GM21447 (cell line): ENCODE data around the gene BANF2.

Experiments
- ATAC-seq: cut with Tn5 transposase; IDR thresholded peaks from one replicate; pipeline ENCODE4 v1.9.1; 2021; ENCODE audit not compliant: unreplicated experiment

Gene BANF2

DNA sequence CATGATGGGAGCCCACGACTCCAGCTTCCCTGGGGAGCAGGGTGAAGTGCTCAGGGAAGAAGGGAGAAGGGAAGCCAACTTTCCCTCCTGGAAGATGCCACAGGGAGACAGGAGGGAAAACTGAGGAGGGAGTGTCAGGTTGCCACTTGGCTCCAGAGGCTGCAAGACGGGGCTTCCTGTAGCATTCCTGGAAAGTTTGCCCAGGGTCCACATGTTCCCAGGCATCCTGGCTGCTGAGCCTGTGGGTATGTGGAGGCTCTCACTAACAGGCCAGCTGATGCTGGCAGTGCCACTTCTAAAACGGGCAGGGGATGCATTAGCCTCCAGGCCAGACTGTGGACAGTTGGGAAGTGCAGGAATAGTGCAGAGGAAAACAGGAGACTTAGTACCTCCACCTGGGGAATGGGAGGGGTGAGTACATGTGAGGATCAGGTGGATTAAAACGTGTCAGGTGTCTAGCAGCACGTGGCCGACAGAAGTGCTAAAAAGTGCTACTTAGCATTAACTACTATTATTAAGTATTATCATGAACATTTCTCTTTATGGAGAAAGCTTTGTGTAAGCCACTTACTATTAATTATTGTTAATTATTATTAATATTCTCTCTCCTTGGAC, 33.2 kb downstream of the BANF2 start:
- no peak for ATAC-seq

DNA sequence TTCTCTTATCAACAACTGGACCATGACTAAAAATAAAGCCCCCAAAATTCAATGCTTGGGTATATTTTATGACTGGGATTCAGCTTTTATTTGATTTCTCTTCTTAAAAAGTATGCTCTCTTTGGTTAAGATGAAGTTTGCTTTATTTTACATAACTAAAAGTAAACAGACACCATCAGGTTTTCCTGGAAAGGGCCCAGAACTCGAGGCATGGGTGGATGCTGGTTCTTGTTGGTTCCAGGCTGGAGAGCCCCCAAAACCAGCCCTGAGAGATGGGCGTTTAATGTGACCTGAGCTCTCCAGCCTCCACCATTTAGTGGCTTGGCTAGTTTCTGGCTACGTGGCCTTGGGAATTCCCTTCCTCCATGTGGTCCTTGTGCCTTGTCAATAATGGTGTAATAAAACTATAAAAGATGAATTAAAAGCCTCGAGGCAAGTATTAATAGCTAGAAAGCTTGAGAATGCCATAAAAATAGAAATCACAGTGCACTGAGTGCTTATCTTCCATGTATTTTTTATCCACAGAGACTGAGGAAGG, 34.1 kb downstream of the BANF2 start:
- no peak for ATAC-seq

DNA sequence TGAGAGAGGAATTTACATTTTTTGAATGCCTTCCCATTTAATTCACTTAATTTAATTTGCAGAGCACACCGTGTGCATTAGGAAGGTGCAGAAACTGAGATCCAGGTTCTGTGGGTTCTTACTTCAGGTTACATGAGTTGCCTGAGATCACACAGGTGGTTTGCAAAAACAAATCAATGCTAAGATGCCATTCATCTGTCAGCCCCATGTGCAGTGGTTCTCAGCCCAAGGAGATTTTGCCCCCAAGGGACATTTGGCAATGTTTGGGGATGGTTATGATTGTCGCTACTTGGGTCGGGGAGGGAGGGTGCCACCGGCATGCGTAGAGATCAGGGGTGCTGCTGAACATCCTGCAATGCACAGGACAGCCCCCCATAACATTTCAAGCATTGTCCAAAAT, 34.6 kb downstream of the BANF2 start:
- ATAC-seq = no peak

DNA sequence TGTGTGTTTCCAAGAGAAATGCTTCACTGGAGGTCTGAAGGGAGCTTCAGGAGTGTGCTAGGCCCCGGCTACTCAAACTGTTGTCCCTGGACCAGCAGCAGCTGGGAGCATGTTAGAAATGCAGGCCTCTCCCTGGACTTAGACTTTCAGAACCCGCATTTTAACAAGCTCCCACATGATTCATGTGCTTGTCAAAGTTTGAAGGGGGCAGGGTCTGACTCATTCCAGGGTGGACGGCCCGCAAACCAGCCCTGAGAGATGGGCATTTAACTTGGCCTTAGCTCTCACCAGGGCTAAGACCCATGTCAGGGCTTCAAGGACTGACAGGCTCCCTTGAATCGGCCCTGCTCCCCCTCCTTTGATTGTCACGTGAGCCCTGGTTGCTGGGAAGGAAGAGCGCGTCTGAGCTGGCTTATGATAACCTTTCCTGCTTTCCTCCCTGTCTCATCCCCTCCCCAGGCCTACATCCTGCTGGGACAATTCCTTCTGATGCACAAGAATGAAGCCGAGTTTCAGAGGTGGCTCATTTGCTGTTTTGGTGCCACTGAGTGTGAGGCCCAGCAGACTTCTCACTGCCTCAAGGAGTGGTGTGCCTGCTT, 35.5 kb downstream of the BANF2 start:
- ATAC-seq = no peak

DNA sequence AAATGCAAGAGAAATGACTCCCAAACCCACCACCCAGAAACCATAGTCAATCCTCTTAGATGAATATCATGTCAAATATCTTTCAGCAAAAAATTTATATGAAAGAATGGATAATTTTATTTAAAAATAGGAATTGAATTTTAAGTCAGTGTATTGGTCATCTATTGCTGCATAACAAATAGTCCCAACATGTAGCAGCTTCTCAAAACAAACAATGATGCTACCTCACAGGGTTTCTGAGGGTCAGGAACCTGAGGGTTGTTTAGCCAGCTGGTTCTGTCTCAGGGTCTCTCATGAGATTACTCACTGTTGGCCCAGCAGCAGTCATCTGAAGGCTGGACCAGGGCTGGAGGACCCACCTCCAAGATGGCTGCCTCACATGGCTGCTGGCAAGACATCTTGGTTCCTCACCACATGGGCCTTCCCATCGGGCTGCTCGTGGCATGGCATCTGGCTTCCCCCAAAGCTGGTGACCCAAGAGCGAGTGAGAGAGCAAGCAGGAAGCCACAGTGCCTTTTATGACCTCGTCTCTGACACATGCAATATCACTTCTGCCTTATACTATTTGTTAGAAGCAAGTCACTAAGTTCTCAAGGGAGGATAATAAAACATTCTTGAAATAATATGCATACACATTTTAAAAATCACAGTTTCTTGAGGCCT, 36.3 kb downstream of the BANF2 start:
- no peak for ATAC-seq

DNA sequence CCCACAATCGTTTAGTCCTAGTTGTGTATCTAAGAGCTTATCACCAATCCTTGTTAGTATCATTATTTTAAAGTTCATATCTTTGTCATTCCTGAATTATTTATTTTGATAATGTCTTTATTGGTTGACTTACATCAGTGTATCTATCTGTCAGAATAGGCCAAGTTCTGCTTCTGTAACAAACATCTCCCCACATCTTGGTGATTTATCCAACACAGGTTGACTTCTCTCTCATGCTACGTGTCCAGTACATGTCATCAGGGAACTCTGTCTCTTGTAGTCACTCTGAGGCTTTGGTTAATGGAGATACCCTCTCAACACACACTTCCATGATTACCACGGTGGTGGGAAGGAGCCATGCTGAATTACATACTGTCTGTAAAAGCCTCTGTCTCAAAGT, 38.4 kb downstream of the BANF2 start:
- ATAC-seq = no peak

DNA sequence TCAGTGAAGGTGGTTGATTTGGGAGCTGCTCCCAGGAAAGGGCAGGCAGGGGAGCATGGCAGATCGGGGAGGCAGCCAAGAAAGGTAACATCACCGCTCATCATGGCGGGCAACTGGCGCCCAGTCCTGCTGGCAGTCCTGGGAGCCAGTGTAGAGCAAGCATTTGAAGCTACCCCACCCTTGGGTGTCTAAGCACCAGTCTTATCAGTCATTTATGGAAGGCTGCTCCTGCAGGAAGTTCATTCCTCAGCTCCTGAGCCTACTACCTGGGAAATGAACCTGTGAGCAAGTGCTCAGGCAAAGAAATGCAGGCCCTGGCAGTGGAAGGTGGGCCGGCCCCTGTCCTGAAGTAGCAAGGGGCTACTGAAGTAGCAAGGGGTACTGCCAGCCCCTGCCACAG, 41.5 kb downstream of the BANF2 start:
- ATAC-seq = no peak

DNA sequence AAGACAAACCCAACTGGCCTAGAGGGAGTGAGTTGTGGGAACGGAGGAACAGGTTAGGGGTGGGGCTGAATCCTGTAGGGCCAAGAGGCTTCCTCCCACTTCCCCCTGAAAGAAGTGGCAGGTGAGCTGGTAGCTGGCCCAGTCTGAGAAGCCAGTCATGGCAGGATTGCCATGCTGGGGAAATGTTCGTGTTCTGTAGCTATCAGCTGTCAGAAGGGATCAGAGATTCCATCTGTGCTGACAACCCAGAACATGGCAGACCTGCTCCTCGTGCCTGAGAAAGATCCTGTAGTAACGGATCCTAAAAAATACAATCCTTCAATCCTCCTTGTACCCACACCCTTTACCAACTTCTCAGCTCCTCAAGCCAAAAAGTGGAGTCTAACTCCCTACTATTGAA, 43.0 kb downstream of the BANF2 start:
- no peak for ATAC-seq

DNA sequence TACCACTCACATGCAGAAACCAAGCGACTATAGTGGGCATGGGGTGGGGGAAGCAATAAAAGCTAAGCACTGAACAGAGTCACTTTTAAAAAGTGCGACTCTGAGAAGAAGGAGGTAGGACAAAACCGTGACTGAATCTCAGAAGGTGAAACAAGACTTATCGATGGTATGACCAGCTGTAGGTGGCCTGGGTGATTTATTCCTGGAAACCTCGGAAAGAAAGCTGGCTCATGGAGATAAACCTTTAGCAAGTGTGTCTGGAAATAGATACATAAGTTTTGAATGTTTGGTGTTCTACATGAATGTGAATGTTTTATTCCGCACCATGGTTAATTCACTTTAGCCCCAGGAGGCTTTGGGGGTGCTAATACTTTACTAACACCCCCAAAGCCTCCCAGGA, 43.9 kb downstream of the BANF2 start:
- no peak for ATAC-seq

DNA sequence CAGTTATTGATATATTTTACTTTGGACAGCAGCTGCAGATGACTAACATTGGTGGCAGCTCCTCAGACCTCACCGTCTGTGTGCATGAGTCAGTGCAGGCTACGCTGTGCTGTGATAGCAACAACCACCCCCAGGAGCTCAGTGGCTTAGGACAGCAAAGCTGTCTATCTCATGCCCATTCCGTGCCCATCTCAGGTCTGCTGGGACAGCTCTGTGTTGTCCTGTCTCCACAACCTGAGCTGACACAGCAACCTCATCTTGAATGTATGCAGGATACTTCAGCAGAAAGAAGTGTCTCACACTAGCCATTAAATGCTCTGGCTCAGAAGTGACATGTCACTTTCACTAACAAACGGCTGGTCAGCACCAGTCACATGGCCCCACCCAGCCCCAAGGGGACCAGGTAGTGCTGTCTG, 47.7 kb downstream of the BANF2 start:
- no peak for ATAC-seq

DNA sequence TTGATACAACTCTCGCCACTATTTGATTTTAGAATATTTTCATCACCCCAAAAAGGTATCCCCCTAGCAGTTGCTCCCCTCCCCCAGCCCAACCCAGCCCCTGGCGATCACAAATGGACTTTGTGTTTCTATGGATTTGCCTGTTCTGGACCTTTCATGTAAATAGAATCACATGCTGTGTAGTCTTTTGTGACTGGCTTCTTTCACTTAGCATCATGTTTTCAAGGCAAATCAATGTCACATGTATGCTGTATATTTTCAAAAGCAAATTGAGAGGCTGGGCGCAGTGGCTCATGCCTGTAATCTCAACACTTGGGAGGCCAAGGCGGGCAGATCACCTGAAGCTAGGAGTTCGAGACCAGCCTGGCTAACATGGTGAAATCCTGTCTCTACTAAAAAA, 48.5 kb downstream of the BANF2 start:
- no peak for ATAC-seq

DNA sequence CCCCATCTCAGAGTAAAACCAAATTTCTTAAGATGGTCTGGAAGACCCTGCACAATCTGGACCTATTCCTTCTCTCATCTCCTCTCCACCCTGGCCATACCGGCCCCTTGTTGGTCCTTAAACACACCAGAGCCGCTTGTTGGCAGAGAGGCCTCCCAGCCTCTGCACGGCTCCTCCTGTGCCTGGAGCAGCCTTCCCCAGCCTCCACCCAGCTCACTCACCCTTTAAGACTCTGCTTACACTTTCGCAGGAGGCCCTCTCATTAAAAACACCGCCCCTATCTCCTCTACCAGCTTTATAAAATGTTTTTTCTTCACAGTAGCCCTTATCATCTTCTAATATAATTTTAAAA, 49.8 kb downstream of the BANF2 start:
- no peak for ATAC-seq

DNA sequence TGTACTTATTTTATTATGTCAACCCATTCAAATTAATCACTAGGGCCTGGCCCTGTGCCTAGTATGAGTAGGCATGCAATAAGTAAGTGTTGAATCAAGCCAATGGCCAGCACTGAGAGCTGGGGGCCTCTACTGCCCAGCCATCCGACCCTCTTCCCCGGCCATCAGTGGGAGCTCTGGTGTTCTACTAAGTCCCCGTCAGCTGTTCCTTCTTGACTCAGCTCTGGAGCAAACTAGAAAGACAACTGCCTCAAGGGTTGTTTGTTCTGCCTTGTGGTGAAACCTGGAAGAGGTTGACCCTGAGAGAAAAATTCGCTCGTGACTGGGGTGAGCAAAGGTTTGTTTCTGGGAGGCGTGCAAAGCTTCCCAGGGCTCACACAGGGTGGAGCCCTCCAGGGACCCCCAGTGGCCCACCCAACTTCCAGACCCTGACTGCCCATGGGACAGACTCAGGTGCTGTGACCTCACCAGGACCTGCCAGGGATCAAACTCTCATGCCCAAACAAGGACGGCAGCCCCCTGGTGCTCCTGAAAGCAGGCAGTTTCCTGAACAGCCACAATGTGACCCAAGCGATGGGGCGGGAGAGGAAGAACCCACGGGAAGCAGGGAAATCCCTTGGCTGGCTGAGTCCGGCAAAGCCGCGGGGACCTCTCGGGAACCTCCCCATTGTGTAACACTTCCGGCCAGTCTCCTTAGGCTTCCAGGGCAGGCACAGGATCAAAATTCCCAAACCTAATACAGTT, 50.4 kb downstream of the BANF2 start:
- no peak for ATAC-seq

DNA sequence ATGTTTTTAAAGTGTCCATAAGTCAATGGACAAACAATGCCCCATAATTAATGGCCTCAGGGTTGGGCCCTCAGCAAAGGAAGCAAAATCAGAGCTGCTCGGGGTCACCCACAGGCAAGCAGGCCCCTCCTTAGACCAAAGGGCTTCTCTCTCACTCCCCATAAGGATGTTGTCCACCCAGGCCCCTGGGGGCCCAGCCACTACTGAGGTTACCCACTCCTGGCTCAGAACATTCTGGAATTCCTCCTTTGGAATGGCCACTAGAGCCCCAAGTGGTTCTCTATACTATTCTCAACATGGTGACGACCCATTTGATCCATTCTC, 50.9 kb downstream of the BANF2 start:
- no peak for ATAC-seq

DNA sequence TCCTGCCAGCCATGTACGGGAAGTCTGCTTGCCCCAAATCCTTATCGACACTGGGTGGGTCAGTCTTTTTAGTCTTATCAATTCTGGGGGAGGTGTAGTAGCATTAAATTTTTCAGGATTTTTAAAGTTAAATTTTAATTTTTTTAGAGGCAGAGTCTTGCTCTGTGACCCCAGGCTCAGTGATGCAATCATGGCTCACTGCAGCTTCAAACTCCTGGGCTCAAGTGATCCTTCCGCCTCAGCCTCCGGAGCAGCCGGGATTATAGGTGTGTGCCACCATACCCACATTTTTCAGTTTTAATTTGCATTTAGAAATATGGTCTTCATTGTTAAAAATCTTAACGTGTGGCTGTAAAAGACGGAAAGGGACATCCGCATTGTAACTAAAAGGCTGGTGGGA, 51.9 kb downstream of the BANF2 start:
- no peak for ATAC-seq

DNA sequence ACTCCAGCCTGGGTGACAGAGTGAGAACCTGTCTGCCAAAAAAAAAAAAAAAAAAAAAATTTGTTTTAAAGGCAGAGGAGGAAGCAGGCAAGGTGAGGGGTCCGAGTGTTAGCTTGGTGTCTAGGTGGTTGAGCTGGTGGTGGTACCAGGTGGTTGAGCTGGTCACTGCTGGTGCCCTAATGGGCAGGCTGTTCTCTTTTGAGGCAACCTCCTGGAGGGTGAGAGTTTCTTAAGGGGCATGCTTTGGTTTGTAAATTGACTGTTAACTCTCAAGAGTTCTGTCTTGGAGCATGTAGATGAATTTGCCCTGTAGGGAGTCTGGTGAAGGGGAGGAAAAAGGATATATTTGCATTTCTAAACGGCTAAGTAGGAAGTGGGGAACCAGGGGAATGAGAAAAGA, 52.7 kb downstream of the BANF2 start:
- ATAC-seq = no peak

DNA sequence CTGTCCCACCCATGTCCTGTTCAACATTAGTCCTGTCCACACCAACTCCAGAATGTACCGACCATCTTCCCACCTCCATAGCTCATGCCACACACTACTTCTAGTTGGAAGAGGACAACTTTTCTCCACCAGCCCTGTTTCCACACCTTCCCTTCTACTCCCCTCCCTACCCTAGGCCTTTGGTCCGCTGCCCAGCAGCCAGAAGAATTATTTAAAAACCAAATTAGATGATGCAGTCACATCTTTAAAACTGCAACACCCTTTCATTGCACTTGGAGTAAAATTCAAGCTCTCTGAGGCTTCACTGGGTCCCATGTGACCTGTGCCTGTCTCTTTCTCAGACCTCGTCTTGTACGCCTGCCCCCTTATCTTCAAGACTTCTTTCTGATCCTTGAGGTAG, 53.8 kb downstream of the BANF2 start:
- ATAC-seq = no peak

DNA sequence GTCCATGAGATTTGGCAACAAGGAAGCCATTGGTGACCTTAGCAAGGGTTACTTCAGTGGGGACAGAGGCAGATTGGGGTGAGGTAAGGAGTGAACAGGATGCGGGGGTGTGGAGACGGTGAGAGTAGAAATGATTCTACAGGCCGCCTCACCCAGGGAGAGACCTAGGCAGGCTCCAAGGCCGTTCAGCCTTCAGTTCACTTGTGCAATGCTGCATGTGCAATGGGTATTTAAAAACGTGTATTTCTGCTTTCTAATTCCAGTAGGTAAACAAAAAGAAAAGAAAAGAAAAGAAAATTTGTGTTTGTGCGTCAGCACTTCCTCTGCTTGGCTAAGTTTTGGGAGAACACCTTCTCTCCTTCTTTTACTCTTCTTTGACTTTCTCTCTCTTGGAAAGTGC, 56.8 kb downstream of the BANF2 start:
- ATAC-seq = no peak

DNA sequence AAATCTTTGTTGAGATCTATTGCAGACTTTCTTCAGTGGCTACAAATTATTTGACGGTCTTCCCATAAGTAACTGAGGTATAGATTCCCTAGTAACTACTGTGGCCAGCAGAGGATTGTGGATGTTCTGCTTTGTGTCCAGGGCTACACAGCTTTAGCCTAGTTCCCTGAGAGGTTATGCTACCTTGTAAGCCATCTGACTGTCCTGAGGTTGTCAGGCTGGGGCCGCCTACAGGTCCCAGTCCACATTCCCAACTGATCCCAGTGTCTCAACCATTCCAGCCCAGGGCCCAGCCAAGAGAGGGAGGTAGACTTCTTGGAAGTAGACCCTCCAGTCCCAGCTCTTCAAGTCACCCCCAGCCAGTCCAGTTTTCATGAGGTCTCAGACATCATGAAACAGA, 57.7 kb downstream of the BANF2 start:
- ATAC-seq = no peak

DNA sequence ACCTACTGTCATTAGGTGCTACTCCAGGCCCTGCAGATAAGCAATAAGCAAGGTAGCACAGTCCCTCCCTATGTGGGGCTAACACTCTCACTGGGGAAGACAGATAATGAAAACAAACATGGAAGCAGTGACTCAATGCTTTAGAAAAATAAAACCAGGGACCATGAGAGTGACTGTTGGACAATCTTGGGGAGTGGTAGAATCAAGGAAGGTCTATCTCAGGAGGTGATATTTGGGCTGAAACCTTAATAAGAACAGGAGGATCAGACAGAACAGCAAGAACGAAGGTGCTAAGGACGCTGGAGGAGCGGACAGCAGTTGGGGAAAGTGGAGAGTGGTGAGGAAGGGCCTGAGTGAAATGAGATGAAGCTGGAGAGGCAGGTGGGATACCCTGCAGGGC, 58.2 kb downstream of the BANF2 start:
- no peak for ATAC-seq

DNA sequence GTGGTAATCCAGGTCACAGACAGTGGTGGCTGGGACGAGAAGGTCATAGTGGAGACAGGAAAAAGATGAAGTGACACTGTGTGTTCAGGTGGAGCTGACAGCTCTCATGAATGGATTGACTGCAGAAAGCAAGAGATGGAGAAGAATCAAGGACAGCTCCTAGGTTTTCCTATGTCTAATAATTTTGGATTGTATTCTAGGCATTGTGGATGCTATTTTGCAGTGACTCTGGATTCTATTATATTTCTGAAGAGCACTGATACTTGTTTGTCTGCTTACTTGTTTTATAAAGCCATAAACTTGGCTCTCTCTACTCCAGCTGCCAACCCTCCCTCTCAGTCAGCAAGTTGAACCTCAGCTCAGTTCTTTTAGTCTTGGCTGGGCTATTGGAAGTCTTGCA, 58.7 kb downstream of the BANF2 start:
- ATAC-seq = no peak

DNA sequence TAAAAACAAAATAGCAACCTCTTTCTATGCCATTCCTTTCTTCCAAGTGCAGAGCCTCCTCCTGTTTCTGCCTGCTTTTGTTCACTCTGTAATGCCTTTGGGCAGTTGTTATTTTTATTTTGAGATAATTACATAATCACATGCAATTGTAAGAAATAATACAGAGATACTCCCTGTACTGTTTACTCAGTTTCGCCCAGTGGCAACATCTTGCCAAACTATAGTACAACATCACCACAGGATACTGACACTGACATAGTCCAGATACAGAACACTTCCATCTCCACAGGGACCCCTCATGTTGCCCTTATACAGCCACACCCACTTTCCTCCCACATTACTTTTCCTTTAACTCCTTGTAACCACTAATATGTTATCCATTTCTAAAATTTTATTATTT, 59.7 kb downstream of the BANF2 start:
- no peak for ATAC-seq
